HEK293T (cell line): ENCODE data around the gene MESP1.

Source experiments
- BHLHE40 ChIP-seq: fragments of 450-650 bp; IDR thresholded peaks from 2 replicates; pipeline ENCODE4 v1.6.1; 2016; ENCODE audit warnings: mild to moderate bottlenecking, moderate library complexity, borderline replicate concordance
- ELF4 ChIP-seq: fragments of 450-650 bp; IDR thresholded peaks from 2 replicates; pipeline ENCODE4 v1.6.1; 2017; ENCODE audit warnings: antibody characterized with exemption
- FOXM1 ChIP-seq: fragments of 450-650 bp; IDR thresholded peaks from 2 replicates; pipeline ENCODE4 v1.6.1; 2017; ENCODE audit warnings: mild to moderate bottlenecking, borderline replicate concordance
- HDGF ChIP-seq: fragments of 450-650 bp; IDR thresholded peaks from 2 replicates; pipeline ENCODE4 v1.6.1; 2017; ENCODE audit warnings: antibody characterized with exemption, borderline replicate concordance
- LEF1 ChIP-seq: fragments of 450-650 bp; IDR thresholded peaks from 2 replicates; pipeline ENCODE4 v1.6.1; 2017; ENCODE audit warnings: mild to moderate bottlenecking, borderline replicate concordance
- TARDBP ChIP-seq: fragments of 450-650 bp; IDR thresholded peaks from 2 replicates; pipeline ENCODE4 v1.6.1; 2016

DNA sequence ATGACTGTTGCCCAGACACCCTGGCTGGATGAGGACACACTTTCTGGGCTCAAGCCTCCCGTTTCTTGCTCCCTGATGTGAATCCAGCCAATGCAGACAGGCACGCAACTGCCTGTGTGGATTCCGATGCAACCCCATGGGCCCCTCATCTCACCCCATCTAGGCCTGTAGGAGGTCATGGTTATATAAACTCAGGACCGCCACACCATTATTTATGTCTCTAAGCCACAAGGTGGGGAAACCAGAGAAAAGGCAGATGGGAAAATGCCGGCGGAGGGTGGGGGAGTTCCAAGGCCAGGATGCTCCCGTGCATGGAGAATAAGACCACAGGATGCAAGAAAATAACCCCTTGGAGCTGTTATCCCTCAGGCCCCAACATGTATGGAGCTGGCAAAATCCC, 2.0 kb downstream of the MESP1 start:
- TF ChIP-seq HDGF (no peak), BHLHE40 (no peak), TARDBP (no peak), FOXM1 (no peak), LEF1 (no peak), ELF4 (no peak)
